ENCODE measurements around the gene WWOX.

GRCh38 chr16:78155791-78156345 lies 56.4 kb downstream of the WWOX start:
- TF ChIP-seq POLR2A (IDR thresholded peaks at IDR 0.05; ENCODE audit: low read length) (no peak), GATA1 (IDR thresholded peaks at IDR 0.05; ENCODE audit: low read depth, low read length) (no peak)
